Liver (tissue), 9 donors: ENCODE results near the gene RBMX. TPM values are rescaled to one million over a fixed set of nuclear protein-coding genes. Genes with fewer than 3 reads are reported as not detected.

Experiments used
- DNase-seq: peaks from one replicate; pipeline ENCODE4 v3.0.0-alpha.2; 2017; ENCODE audit warnings: low spot score
- H3K27ac ChIP-seq, 2 donors: one replicate each; pipeline ENCODE4 v1.7.0; 2013; ENCODE audit warnings: inconsistent platforms in 2 of 2, low read length in 2 of 2, control low read depth in 1 of 2, low read depth in 1 of 2, mild to moderate bottlenecking in 1 of 2
- H3K27me3 ChIP-seq, 4 donors: one replicate each; pipeline versions ENCODE4 v1.6.1 to v1.7.0; 2013; ENCODE audit warnings: low read length in 3 of 4, inconsistent platforms in 1 of 4, mild to moderate bottlenecking in 1 of 4, moderate library complexity in 1 of 4; ENCODE audit not compliant: control insufficient read depth in 4 of 4, insufficient read depth in 4 of 4
- H3K36me3 ChIP-seq, 4 donors: one replicate each; pipeline versions ENCODE4 v1.6.1 to v1.7.0; 2013; ENCODE audit warnings: low read length in 3 of 4, mild to moderate bottlenecking in 3 of 4, low read depth in 1 of 4, moderate library complexity in 1 of 4; ENCODE audit not compliant: control insufficient read depth in 4 of 4, insufficient read depth in 3 of 4
- H3K4me1 ChIP-seq, 4 donors: one replicate each; pipeline versions ENCODE4 v1.6.1 to v1.7.0; 2013; ENCODE audit warnings: low read length in 3 of 4, mild to moderate bottlenecking in 3 of 4, moderate library complexity in 1 of 4; ENCODE audit not compliant: control insufficient read depth in 4 of 4, insufficient read depth in 4 of 4
- H3K4me3 ChIP-seq, 3 donors: one replicate each; pipeline versions ENCODE4 v1.6.1 to v1.7.0; 2013; ENCODE audit warnings: low read length in 3 of 3, control low read depth in 1 of 3, low read depth in 1 of 3, mild to moderate bottlenecking in 1 of 3
- H3K9ac ChIP-seq, 2 donors: one replicate each; pipeline ENCODE4 v1.7.0; 2013; ENCODE audit warnings: low read length in 2 of 2, mild to moderate bottlenecking in 2 of 2, moderate library complexity in 2 of 2, control low read depth in 1 of 2, low read depth in 1 of 2
- H3K9me3 ChIP-seq, 4 donors: one replicate each; pipeline versions ENCODE4 v1.6.1 to v1.7.0; 2013; ENCODE audit warnings: low read length in 3 of 4; ENCODE audit not compliant: control insufficient read depth in 4 of 4
- EGR1 ChIP-seq, 2 donors: IDR thresholded peaks; 2 replicates each; pipeline ENCODE4 v1.6.1; 2016 to 2018; ENCODE audit warnings: antibody characterized with exemption in 2 of 2, low read depth in 2 of 2
- FOXA1 ChIP-seq: IDR thresholded peaks from 2 replicates; pipeline ENCODE4 v1.6.1; 2016; ENCODE audit warnings: antibody characterized with exemption
- FOXA2 ChIP-seq: IDR thresholded peaks from 2 replicates; pipeline ENCODE4 v1.6.1; 2016; ENCODE audit warnings: antibody characterized with exemption
- GABPA ChIP-seq, 2 donors: IDR thresholded peaks in 1 of 2; conservative IDR thresholded peaks in 1 of 2; 2 replicates each; pipeline ENCODE4 v1.6.1; 2016; ENCODE audit warnings: antibody characterized with exemption in 2 of 2, mild to moderate bottlenecking in 1 of 2, moderate library complexity in 1 of 2
- HNF4A ChIP-seq, 2 donors: conservative IDR thresholded peaks; 2 replicates each; pipeline ENCODE4 v1.6.1; 2016; ENCODE audit warnings: antibody characterized with exemption in 2 of 2, mild to moderate bottlenecking in 2 of 2
- HNF4G ChIP-seq: IDR thresholded peaks from 2 replicates; pipeline ENCODE4 v1.6.1; 2016; ENCODE audit warnings: antibody characterized with exemption
- JUND ChIP-seq, 2 donors: IDR thresholded peaks; 2 replicates each; pipeline ENCODE4 v1.6.1; 2016; ENCODE audit warnings: antibody characterized with exemption in 2 of 2
- MAX ChIP-seq: IDR thresholded peaks from 2 replicates; pipeline ENCODE4 v1.6.1; 2016; ENCODE audit warnings: antibody characterized with exemption
- NR2F2 ChIP-seq: IDR thresholded peaks from 2 replicates; pipeline ENCODE4 v1.6.1; 2016; ENCODE audit warnings: antibody characterized with exemption
- RAD21 ChIP-seq, 2 donors: IDR thresholded peaks; 2 replicates each; pipeline ENCODE4 v1.6.1; 2016; ENCODE audit warnings: antibody characterized with exemption in 2 of 2, mild to moderate bottlenecking in 2 of 2
- REST ChIP-seq: IDR thresholded peaks from 2 replicates; pipeline ENCODE4 v1.6.1; 2016; ENCODE audit warnings: antibody characterized with exemption, mild to moderate bottlenecking
- RXRA ChIP-seq, 2 donors: IDR thresholded peaks; 2 replicates each; pipeline ENCODE4 v1.6.1; 2017 to 2018; ENCODE audit warnings: antibody characterized with exemption in 2 of 2, mild to moderate bottlenecking in 1 of 2
- SP1 ChIP-seq: IDR thresholded peaks from 2 replicates; pipeline ENCODE4 v1.6.1; 2018; ENCODE audit warnings: antibody characterized with exemption, mild to moderate bottlenecking
- TAF1 ChIP-seq: conservative IDR thresholded peaks from 2 replicates; pipeline ENCODE4 v1.6.1; 2016; ENCODE audit warnings: antibody characterized with exemption, mild to moderate bottlenecking
- YY1 ChIP-seq: IDR thresholded peaks from 2 replicates; pipeline ENCODE4 v1.6.1; 2016; ENCODE audit warnings: antibody characterized with exemption, mild to moderate bottlenecking
- WGBS: extraction: QIAGEN DNeasy Blood & Tissue Kit; methylation state at CpG from one replicate; pipeline ENCODE4 v1.1.7; 2013; 5-methylcytosine and 5-hydroxymethylcytosine counted together
- polyA plus RNA-seq, 2 donors: library from polyadenylated mRNA; stranded (reverse) in 1 of 2; unstranded in 1 of 2; fragments of 200-250 nt in 1 of 2; fragments of >200 nt in 1 of 2; fragmentation: Nextera tagmentation in 1 of 2; extraction: Ambion mirVana in 1 of 2; gene quantifications; one replicate each; pipeline versions ENCODE4 v1.2.1 to v1.2.3, GENCODE V29; 2013 to 2015
- total RNA-seq, 2 donors: library from RNA; depleted of rRNA; stranded (reverse); fragments of >200 nt; gene quantifications; one replicate each; pipeline ENCODE4 v1.2.3, GENCODE V29; 2014
- TF ChIP-seq, protein P1 (sequence below): IDR thresholded peaks from 2 replicates; pipeline ENCODE4 v1.6.1; 2016; ENCODE audit warnings: antibody characterized with exemption
- TF ChIP-seq, protein P2 (sequence below): fragments of 150-350 bp; IDR thresholded peaks from 2 replicates; pipeline ENCODE4 v1.5.1; 2017; ENCODE audit warnings: improper control_type of control experiment, low read depth, low read length; ENCODE audit not compliant: missing input control
- TF ChIP-seq, protein P3 (sequence below): IDR thresholded peaks from 2 replicates; pipeline ENCODE4 v1.6.1; 2016; ENCODE audit warnings: antibody characterized with exemption
- donor health status: healthy.
- donor health status: healthy.
- donor health status: healthy.
- donor health status: healthy.
- donor health status: healthy.

RBMX gene
- total and polyA plus RNA-seq, 4 donors, result 29.3 to 93.6 (median 63.2) TPM

GRCh38 chrX:136867518-136867917 is 13.0 kb downstream of the RBMX start:
- no peaks in the 10 kb centered on the region for H3K9me3 ChIP-seq
- no peak for DNase-seq
- 83% methylated on average over 3 of the region's 3 CpGs for WGBS
- TF ChIP-seq, protein P1, sequence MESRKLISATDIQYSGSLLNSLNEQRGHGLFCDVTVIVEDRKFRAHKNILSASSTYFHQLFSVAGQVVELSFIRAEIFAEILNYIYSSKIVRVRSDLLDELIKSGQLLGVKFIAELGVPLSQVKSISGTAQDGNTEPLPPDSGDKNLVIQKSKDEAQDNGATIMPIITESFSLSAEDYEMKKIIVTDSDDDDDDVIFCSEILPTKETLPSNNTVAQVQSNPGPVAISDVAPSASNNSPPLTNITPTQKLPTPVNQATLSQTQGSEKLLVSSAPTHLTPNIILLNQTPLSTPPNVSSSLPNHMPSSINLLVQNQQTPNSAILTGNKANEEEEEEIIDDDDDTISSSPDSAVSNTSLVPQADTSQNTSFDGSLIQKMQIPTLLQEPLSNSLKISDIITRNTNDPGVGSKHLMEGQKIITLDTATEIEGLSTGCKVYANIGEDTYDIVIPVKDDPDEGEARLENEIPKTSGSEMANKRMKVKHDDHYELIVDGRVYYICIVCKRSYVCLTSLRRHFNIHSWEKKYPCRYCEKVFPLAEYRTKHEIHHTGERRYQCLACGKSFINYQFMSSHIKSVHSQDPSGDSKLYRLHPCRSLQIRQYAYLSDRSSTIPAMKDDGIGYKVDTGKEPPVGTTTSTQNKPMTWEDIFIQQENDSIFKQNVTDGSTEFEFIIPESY, result no peak
- TF ChIP-seq JUND (IDR thresholded peaks at IDR 0.05), result no peak
- no peak for TF ChIP-seq MAX
- TF ChIP-seq NR2F2, result no peak
- TF ChIP-seq, protein P2, sequence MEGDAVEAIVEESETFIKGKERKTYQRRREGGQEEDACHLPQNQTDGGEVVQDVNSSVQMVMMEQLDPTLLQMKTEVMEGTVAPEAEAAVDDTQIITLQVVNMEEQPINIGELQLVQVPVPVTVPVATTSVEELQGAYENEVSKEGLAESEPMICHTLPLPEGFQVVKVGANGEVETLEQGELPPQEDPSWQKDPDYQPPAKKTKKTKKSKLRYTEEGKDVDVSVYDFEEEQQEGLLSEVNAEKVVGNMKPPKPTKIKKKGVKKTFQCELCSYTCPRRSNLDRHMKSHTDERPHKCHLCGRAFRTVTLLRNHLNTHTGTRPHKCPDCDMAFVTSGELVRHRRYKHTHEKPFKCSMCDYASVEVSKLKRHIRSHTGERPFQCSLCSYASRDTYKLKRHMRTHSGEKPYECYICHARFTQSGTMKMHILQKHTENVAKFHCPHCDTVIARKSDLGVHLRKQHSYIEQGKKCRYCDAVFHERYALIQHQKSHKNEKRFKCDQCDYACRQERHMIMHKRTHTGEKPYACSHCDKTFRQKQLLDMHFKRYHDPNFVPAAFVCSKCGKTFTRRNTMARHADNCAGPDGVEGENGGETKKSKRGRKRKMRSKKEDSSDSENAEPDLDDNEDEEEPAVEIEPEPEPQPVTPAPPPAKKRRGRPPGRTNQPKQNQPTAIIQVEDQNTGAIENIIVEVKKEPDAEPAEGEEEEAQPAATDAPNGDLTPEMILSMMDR, result no peak
- TF ChIP-seq RXRA (IDR thresholded peaks at IDR 0.05), result no peak
- TF ChIP-seq FOXA2, result no peak
- no peak for TF ChIP-seq HNF4G
- TF ChIP-seq, protein P3, sequence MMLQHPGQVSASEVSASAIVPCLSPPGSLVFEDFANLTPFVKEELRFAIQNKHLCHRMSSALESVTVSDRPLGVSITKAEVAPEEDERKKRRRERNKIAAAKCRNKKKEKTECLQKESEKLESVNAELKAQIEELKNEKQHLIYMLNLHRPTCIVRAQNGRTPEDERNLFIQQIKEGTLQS, result no peak
- no peak for TF ChIP-seq HNF4A (conservative IDR thresholded peaks at IDR 0.05)
- no peak for TF ChIP-seq YY1
- TF ChIP-seq SP1, result no peak
- no peak for TF ChIP-seq GABPA (IDR thresholded peaks at IDR 0.05 in 1 of 2, conservative IDR thresholded peaks at IDR 0.05 in 1 of 2)
- no peak for TF ChIP-seq REST
- no peak for TF ChIP-seq EGR1 (IDR thresholded peaks at IDR 0.05; ENCODE audit: low read depth in 2 of 2)
- TF ChIP-seq FOXA1, result no peak
- TF ChIP-seq RAD21 (IDR thresholded peaks at IDR 0.05), result no peak
- no peak for TF ChIP-seq TAF1
- H3K36me3 ChIP-seq, result peaks cover 6 to 30% (median 16%) of the 10 kb centered on the region in 4 donors
- no peaks in the 10 kb centered on the region for H3K27me3 ChIP-seq
- H3K27ac ChIP-seq, result no peak overlapping the region
- H3K4me3 ChIP-seq, result no peak overlapping the region
- H3K9ac ChIP-seq, result no peak overlapping the region
- H3K4me1 ChIP-seq, result no peaks in the 10 kb centered on the region
